ENCODE measurements around the gene GNG14.

Gene GNG14

DNA sequence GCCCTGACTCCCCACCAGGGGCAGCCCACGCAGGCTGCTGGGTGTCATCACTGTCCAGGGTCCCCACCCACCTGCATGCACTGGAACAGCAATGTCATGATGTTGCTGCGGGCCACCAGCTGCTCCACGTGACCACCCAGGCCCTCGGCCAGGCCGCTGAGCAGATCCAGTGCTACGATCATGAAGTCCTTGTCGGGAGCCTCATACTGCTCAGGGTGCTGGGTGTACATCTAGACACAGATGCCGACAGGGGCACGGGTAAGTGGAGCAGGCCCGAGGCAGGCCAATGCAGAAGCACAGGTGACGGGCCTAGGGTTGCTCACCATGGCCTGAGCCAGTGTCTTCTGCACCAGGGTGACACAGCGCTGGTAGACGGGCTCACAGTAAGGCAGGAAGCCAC lies 17.4 kb downstream of the GNG14 start:
- Histone ChIP-seq H3K36me3 (peaks cover 91 to 100% (median 97%) of the 10 kb centered on the region in 3 donors), H3K9me3 (no peaks in the 10 kb centered on the region)

DNA sequence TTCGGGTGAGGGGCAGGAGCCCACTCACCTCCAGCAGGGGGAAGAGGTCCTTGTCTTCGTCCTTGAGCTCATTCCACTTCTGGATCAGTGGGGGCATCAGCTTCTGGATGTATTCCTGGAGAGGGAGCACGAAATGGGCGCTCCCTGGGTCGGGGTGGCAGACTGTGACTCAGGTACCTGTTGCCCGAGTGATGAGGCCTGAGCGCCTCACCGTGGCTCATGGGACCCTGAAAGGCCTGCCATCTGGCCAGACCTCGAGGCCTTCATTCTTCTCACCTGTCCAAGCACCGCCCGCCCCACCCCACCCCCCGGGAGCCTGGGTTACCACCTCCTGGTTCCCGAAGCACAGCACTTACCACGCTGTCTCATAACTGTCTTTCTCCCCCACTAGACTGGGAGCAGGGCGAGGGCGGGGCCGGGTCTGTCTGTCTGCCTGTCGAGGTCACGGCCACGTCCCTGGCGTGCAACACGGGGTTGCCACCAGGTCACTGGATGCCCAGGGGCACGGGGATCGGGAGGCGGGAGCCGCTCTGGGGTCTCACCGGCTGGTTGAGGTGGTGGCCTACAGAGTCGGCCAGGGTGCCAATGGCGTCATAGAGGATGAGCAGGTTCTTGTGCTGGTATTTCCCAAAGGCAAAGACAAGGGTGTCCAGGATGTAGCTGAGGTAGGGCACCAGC lies 18.0 kb downstream of the GNG14 start:
- intact Hi-C loops (cut with DNase I; ENCODE audit: low total_unique reads), result no loop called here

More for the DNA sequence above, 17.4 kb downstream of the GNG14 start:
- TF ChIP-seq, protein P1, sequence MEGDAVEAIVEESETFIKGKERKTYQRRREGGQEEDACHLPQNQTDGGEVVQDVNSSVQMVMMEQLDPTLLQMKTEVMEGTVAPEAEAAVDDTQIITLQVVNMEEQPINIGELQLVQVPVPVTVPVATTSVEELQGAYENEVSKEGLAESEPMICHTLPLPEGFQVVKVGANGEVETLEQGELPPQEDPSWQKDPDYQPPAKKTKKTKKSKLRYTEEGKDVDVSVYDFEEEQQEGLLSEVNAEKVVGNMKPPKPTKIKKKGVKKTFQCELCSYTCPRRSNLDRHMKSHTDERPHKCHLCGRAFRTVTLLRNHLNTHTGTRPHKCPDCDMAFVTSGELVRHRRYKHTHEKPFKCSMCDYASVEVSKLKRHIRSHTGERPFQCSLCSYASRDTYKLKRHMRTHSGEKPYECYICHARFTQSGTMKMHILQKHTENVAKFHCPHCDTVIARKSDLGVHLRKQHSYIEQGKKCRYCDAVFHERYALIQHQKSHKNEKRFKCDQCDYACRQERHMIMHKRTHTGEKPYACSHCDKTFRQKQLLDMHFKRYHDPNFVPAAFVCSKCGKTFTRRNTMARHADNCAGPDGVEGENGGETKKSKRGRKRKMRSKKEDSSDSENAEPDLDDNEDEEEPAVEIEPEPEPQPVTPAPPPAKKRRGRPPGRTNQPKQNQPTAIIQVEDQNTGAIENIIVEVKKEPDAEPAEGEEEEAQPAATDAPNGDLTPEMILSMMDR (IDR thresholded peaks at IDR 0.05), result no peak
- DNase-seq, result no peak
- intact Hi-C loops (cut with DNase I; ENCODE audit: low total_unique reads), result no loop called here
- Histone ChIP-seq H3K27me3 (no peaks in the 10 kb centered on the region), H3K4me1 (no peaks in the 10 kb centered on the region), H3K27ac (no peak overlapping the region), H3K4me3 (no peak overlapping the region)

GRCh38 chr19:12706332-12706718 lies 18.5 kb downstream of the GNG14 start:
- Histone ChIP-seq H3K9me3 (no peaks in the 10 kb centered on the region), H3K4me1 (no peaks in the 10 kb centered on the region), H3K4me3 (no peak overlapping the region), H3K27me3 (no peaks in the 10 kb centered on the region), H3K27ac (no peak overlapping the region), H3K36me3 (peaks cover 95 to 100% (median 97%) of the 10 kb centered on the region in 3 donors)
- intact Hi-C loops (cut with DNase I; ENCODE audit: low total_unique reads), result no loop called here
- TF ChIP-seq, protein P1 (IDR thresholded peaks at IDR 0.05), result no peak
- DNase-seq, result no peak

More for the DNA sequence above, 18.0 kb downstream of the GNG14 start:
- TF ChIP-seq, protein P1 (IDR thresholded peaks at IDR 0.05), result no peak
- Histone ChIP-seq H3K4me1 (no peaks in the 10 kb centered on the region), H3K36me3 (peaks cover 95 to 100% (median 97%) of the 10 kb centered on the region in 3 donors), H3K27ac (no peak overlapping the region), H3K9me3 (no peaks in the 10 kb centered on the region), H3K27me3 (no peaks in the 10 kb centered on the region), H3K4me3 (no peak overlapping the region)
- DNase-seq, result no peak

DNA sequence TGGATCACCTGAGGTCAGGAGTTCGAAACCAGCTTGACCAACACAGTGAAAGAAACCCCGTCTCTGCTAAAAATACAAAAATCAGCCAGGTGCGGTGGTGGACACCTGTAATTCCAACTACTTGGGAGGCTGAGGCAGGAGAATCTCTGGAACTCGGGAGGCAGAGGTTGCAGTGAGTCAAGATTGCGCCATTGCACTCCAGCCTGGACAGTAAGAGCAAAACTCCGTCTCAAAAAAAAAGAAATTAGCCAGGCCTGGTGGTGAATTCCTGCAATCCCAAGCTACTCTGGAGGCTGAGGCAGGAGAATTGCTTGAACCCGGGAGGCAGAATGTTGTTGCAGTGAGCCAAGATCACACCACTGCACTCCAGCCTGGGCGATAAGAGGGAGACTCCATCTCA lies 20.8 kb downstream of the GNG14 start:
- Histone ChIP-seq H3K27ac (no peak overlapping the region), H3K4me1 (no peaks in the 10 kb centered on the region), H3K4me3 (no peak overlapping the region), H3K27me3 (no peaks in the 10 kb centered on the region), H3K36me3 (peaks cover 87 to 97% (median 94%) of the 10 kb centered on the region in 3 donors), H3K9me3 (no peaks in the 10 kb centered on the region)
- intact Hi-C loops (cut with DNase I; ENCODE audit: low total_unique reads), result no loop called here
- TF ChIP-seq, protein P1 (IDR thresholded peaks at IDR 0.05), result no peak
- no peak for DNase-seq

- H3K4me1 ChIP-seq, result no peaks in the 10 kb centered on the region
- peaks cover 84 to 97% (median 94%) of the 10 kb centered on the region in 3 donors for H3K36me3 ChIP-seq
- no peaks in the 10 kb centered on the region for H3K9me3 ChIP-seq
- intact Hi-C loops (cut with DNase I; ENCODE audit: low total_unique reads), result no loop called here
- H3K27ac ChIP-seq, result no peak overlapping the region
- no peaks in the 10 kb centered on the region for H3K27me3 ChIP-seq
- TF ChIP-seq, protein P1 (IDR thresholded peaks at IDR 0.05), result no peak
- no peak overlapping the region for H3K4me3 ChIP-seq
- DNase-seq, result no peak
Measured at GRCh38 chr19:12711187-12711586, 23.4 kb downstream of the GNG14 start.
